A549 (cell line): ENCODE measurements around the gene GRK5.

Experiments
- BHLHE40 ChIP-seq: IDR thresholded peaks from 2 replicates; pipeline ENCODE4 v1.6.1; 2012; ENCODE audit warnings: low read depth, low read length, inconsistent platforms
- CHD2 ChIP-seq: fragments of 150-350 bp; IDR thresholded peaks from 2 replicates; pipeline ENCODE4 v1.6.1; 2014; ENCODE audit warnings: low read length; ENCODE audit not compliant: partially characterized antibody
- CHD4 ChIP-seq: fragments of 200-600 bp; sonication (generic); IDR thresholded peaks from 2 replicates; pipeline ENCODE4 v1.6.1; 2016; ENCODE audit warnings: antibody characterized with exemption, mild to moderate bottlenecking, borderline replicate concordance
- JUN ChIP-seq, 2 experiments: fragments of >200 bp; sonication (Bioruptor Twin); formaldehyde crosslinking; IDR thresholded peaks; 2 replicates in 1 of 2; 3 replicates in 1 of 2; pipeline ENCODE4 v1.6.1; 2016 to 2017
- POLR2A ChIP-seq: IDR thresholded peaks from 2 replicates; pipeline ENCODE4 v1.6.1; 2012; ENCODE audit warnings: mild to moderate bottlenecking, low read length
- TF ChIP-seq, protein P1 (sequence below): fragments of >200 bp; sonication (Bioruptor Twin); formaldehyde crosslinking; IDR thresholded peaks from 3 replicates; pipeline ENCODE4 v1.5.1; 2016

DNA sequence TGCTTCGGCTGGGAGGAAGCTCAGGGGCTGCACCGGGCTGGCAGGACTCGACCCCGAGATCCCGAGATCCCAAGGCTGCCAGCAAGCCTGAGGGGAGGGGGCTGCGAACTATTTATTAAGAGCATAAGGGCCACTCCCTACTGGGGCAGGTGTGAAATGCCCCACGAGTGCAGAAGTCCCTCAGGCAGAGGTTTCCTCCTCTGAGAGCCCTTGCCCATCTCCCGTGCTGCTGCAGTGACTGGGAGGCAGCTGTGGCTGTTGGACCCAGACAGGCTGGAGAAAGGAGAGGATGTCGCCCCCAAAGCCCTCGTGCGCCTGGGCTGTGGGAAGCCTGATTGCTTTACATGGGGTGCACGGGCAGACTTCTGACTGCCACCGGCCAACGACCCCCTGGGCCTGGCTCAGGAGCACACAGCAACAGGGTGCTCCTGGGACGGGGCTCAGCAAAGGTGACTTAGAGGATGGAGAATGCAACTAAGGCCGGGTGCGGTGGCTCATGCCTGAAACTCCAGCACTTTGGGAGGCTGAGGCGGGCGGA lies 295.3 kb downstream of the GRK5 start:
- TF ChIP-seq CHD2 (no peak), JUN (IDR thresholded peaks at IDR 0.05) (no peak), CHD4 (no peak), BHLHE40 (no peak), POLR2A (no peak)
- TF ChIP-seq, protein P1, sequence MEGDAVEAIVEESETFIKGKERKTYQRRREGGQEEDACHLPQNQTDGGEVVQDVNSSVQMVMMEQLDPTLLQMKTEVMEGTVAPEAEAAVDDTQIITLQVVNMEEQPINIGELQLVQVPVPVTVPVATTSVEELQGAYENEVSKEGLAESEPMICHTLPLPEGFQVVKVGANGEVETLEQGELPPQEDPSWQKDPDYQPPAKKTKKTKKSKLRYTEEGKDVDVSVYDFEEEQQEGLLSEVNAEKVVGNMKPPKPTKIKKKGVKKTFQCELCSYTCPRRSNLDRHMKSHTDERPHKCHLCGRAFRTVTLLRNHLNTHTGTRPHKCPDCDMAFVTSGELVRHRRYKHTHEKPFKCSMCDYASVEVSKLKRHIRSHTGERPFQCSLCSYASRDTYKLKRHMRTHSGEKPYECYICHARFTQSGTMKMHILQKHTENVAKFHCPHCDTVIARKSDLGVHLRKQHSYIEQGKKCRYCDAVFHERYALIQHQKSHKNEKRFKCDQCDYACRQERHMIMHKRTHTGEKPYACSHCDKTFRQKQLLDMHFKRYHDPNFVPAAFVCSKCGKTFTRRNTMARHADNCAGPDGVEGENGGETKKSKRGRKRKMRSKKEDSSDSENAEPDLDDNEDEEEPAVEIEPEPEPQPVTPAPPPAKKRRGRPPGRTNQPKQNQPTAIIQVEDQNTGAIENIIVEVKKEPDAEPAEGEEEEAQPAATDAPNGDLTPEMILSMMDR: no peak
